ENCODE data around the gene CACNG3.

CACNG3 gene

GRCh38 chr16:24359490-24359889 lies 103.4 kb downstream of the CACNG3 start:
- H3K9ac ChIP-seq (ENCODE audit: low read length): no peak overlapping the region
- H3K27me3 ChIP-seq (ENCODE audit: insufficient read depth, low read length, poor library complexity): no peaks in the 10 kb centered on the region
- H3K79me2 ChIP-seq (ENCODE audit: control insufficient read depth, insufficient read depth, low read length): no peaks in the 10 kb centered on the region
- no peak overlapping the region for H2BK15ac ChIP-seq (replicated peaks; ENCODE audit: low read depth)
- no peak overlapping the region for H3K18ac ChIP-seq (ENCODE audit: low read length)
- H3K4me3 ChIP-seq (ENCODE audit: low read length): no peak overlapping the region
- H4K8ac ChIP-seq (ENCODE audit: low read depth, low read length): no peak overlapping the region
- no peak overlapping the region for H3K4ac ChIP-seq (ENCODE audit: low read depth, low read length)
- H3K56ac ChIP-seq (ENCODE audit: low read length): no peak overlapping the region
- H3K36me3 ChIP-seq (ENCODE audit: control insufficient read depth, insufficient read depth, low read length): no peaks in the 10 kb centered on the region
- no peak overlapping the region for H4K5ac ChIP-seq (ENCODE audit: low read length)
- no peak overlapping the region for H3K23ac ChIP-seq (ENCODE audit: low read length)
- no peak overlapping the region for H2BK120ac ChIP-seq (ENCODE audit: low read depth, low read length)
- H2AK5ac ChIP-seq (ENCODE audit: low read length): no peak overlapping the region
- no peak overlapping the region for H3K4me2 ChIP-seq (ENCODE audit: low read length)
- no peak overlapping the region for H2BK5ac ChIP-seq (ENCODE audit: low read length)
- no peaks in the 10 kb centered on the region for H3K79me1 ChIP-seq (ENCODE audit: low read length)
- H3K27ac ChIP-seq (ENCODE audit: low read depth, low read length): no peak overlapping the region
- no peaks in the 10 kb centered on the region for H3K4me1 ChIP-seq (ENCODE audit: control insufficient read depth, low read depth, low read length)
- DNase-seq: no peak

- Histone ChIP-seq H3K18ac (ENCODE audit: low read length) (no peak overlapping the region), H2BK120ac (ENCODE audit: low read depth, low read length) (no peak overlapping the region), H3K56ac (ENCODE audit: low read length) (no peak overlapping the region), H3K23ac (ENCODE audit: low read length) (no peak overlapping the region), H3K79me2 (ENCODE audit: control insufficient read depth, insufficient read depth, low read length) (no peaks in the 10 kb centered on the region), H2AK5ac (ENCODE audit: low read length) (no peak overlapping the region), H2BK15ac (replicated peaks; ENCODE audit: low read depth) (no peak overlapping the region), H3K36me3 (ENCODE audit: control insufficient read depth, insufficient read depth, low read length) (no peaks in the 10 kb centered on the region), H3K4me1 (ENCODE audit: control insufficient read depth, low read depth, low read length) (no peaks in the 10 kb centered on the region), H3K4me2 (ENCODE audit: low read length) (no peak overlapping the region), H3K4me3 (ENCODE audit: low read length) (no peak overlapping the region), H4K8ac (ENCODE audit: low read depth, low read length) (no peak overlapping the region), H3K27me3 (ENCODE audit: insufficient read depth, low read length, poor library complexity) (no peaks in the 10 kb centered on the region), H4K5ac (ENCODE audit: low read length) (no peak overlapping the region), H3K9ac (ENCODE audit: low read length) (no peak overlapping the region), H3K27ac (ENCODE audit: low read depth, low read length) (no peak overlapping the region), H3K4ac (ENCODE audit: low read depth, low read length) (no peak overlapping the region), H2BK5ac (ENCODE audit: low read length) (no peak overlapping the region), H3K79me1 (ENCODE audit: low read length) (no peaks in the 10 kb centered on the region)
- no CpG with 5 or more reads among the region's 4 CpGs for WGBS (ENCODE audit: extremely low coverage, insufficient coverage, low lambda C conversion rate)
- no peak for DNase-seq
Observed at GRCh38 chr16:24360936-24361335, 104.8 kb downstream of the CACNG3 start.

- Histone ChIP-seq H2BK5ac (ENCODE audit: low read length) (no peak overlapping the region), H3K4ac (ENCODE audit: low read depth, low read length) (no peak overlapping the region), H2BK120ac (ENCODE audit: low read depth, low read length) (no peak overlapping the region), H4K8ac (ENCODE audit: low read depth, low read length) (no peak overlapping the region), H4K5ac (ENCODE audit: low read length) (no peak overlapping the region), H3K27ac (ENCODE audit: low read depth, low read length) (no peak overlapping the region), H3K56ac (ENCODE audit: low read length) (no peak overlapping the region), H3K4me2 (ENCODE audit: low read length) (no peak overlapping the region), H3K36me3 (ENCODE audit: control insufficient read depth, insufficient read depth, low read length) (no peaks in the 10 kb centered on the region), H3K4me1 (ENCODE audit: control insufficient read depth, low read depth, low read length) (no peaks in the 10 kb centered on the region), H3K27me3 (ENCODE audit: insufficient read depth, low read length, poor library complexity) (no peaks in the 10 kb centered on the region), H2BK15ac (replicated peaks; ENCODE audit: low read depth) (no peak overlapping the region), H3K79me1 (ENCODE audit: low read length) (no peaks in the 10 kb centered on the region), H3K18ac (ENCODE audit: low read length) (no peak overlapping the region), H3K23ac (ENCODE audit: low read length) (no peak overlapping the region), H3K9ac (ENCODE audit: low read length) (no peak overlapping the region), H3K4me3 (ENCODE audit: low read length) (no peak overlapping the region), H3K79me2 (ENCODE audit: control insufficient read depth, insufficient read depth, low read length) (no peaks in the 10 kb centered on the region), H2AK5ac (ENCODE audit: low read length) (no peak overlapping the region)
- 100% methylated on average over 1 of the region's 7 CpGs for WGBS (ENCODE audit: extremely low coverage, insufficient coverage, low lambda C conversion rate)
- DNase-seq: no peak
Observed at GRCh38 chr16:24364596-24364995, 108.5 kb downstream of the CACNG3 start.

- H3K23ac ChIP-seq (ENCODE audit: low read length): no peak overlapping the region
- no peak overlapping the region for H2BK15ac ChIP-seq (replicated peaks; ENCODE audit: low read depth)
- no peak overlapping the region for H3K27ac ChIP-seq (ENCODE audit: low read depth, low read length)
- H3K4ac ChIP-seq (ENCODE audit: low read depth, low read length): no peak overlapping the region
- no peak for DNase-seq
- no peak overlapping the region for H4K8ac ChIP-seq (ENCODE audit: low read depth, low read length)
- H4K5ac ChIP-seq (ENCODE audit: low read length): no peak overlapping the region
- no peak overlapping the region for H3K9ac ChIP-seq (ENCODE audit: low read length)
- H2BK120ac ChIP-seq (ENCODE audit: low read depth, low read length): no peak overlapping the region
- H3K4me2 ChIP-seq (ENCODE audit: low read length): no peak overlapping the region
- H2BK5ac ChIP-seq (ENCODE audit: low read length): no peak overlapping the region
- no peak overlapping the region for H3K4me3 ChIP-seq (ENCODE audit: low read length)
- H2AK5ac ChIP-seq (ENCODE audit: low read length): no peak overlapping the region
- H3K56ac ChIP-seq (ENCODE audit: low read length): no peak overlapping the region
- no peaks in the 10 kb centered on the region for H3K79me2 ChIP-seq (ENCODE audit: control insufficient read depth, insufficient read depth, low read length)
- no peak overlapping the region for H3K18ac ChIP-seq (ENCODE audit: low read length)
- no peaks in the 10 kb centered on the region for H3K27me3 ChIP-seq (ENCODE audit: insufficient read depth, low read length, poor library complexity)
- no CpG with 5 or more reads among the region's 5 CpGs for WGBS (ENCODE audit: extremely low coverage, insufficient coverage, low lambda C conversion rate)
- no peaks in the 10 kb centered on the region for H3K4me1 ChIP-seq (ENCODE audit: control insufficient read depth, low read depth, low read length)
- H3K79me1 ChIP-seq (ENCODE audit: low read length): no peaks in the 10 kb centered on the region
- H3K36me3 ChIP-seq (ENCODE audit: control insufficient read depth, insufficient read depth, low read length): no peaks in the 10 kb centered on the region
Observed at GRCh38 chr16:24367186-24367710, 111.1 kb downstream of the CACNG3 start.

GRCh38 chr16:24372824-24373223 lies 116.7 kb downstream of the CACNG3 start:
- Histone ChIP-seq H3K79me2 (ENCODE audit: control insufficient read depth, insufficient read depth, low read length) (no peaks in the 10 kb centered on the region), H3K27me3 (ENCODE audit: insufficient read depth, low read length, poor library complexity) (no peaks in the 10 kb centered on the region), H3K23ac (ENCODE audit: low read length) (no peak overlapping the region), H4K8ac (ENCODE audit: low read depth, low read length) (no peak overlapping the region), H3K18ac (ENCODE audit: low read length) (no peak overlapping the region), H2BK120ac (ENCODE audit: low read depth, low read length) (no peak overlapping the region), H3K9ac (ENCODE audit: low read length) (no peak overlapping the region), H3K4me1 (ENCODE audit: control insufficient read depth, low read depth, low read length) (no peaks in the 10 kb centered on the region), H3K27ac (ENCODE audit: low read depth, low read length) (no peak overlapping the region), H2AK5ac (ENCODE audit: low read length) (no peak overlapping the region), H3K56ac (ENCODE audit: low read length) (no peak overlapping the region), H2BK15ac (replicated peaks; ENCODE audit: low read depth) (no peak overlapping the region), H4K5ac (ENCODE audit: low read length) (no peak overlapping the region), H3K4me2 (ENCODE audit: low read length) (no peak overlapping the region), H3K4ac (ENCODE audit: low read depth, low read length) (no peak overlapping the region), H2BK5ac (ENCODE audit: low read length) (no peak overlapping the region), H3K79me1 (ENCODE audit: low read length) (no peaks in the 10 kb centered on the region), H3K36me3 (ENCODE audit: control insufficient read depth, insufficient read depth, low read length) (no peaks in the 10 kb centered on the region), H3K4me3 (ENCODE audit: low read length) (no peak overlapping the region)
- no peak for DNase-seq
- WGBS (ENCODE audit: extremely low coverage, insufficient coverage, low lambda C conversion rate): no CpG with 5 or more reads among the region's 5 CpGs

- no peak for DNase-seq
- no peak overlapping the region for H2BK120ac ChIP-seq (ENCODE audit: low read depth, low read length)
- H4K5ac ChIP-seq (ENCODE audit: low read length): no peak overlapping the region
- no peaks in the 10 kb centered on the region for H3K79me2 ChIP-seq (ENCODE audit: control insufficient read depth, insufficient read depth, low read length)
- H2AK5ac ChIP-seq (ENCODE audit: low read length): no peak overlapping the region
- WGBS (ENCODE audit: extremely low coverage, insufficient coverage, low lambda C conversion rate): no CpG with 5 or more reads among the region's 2 CpGs
- no peaks in the 10 kb centered on the region for H3K4me1 ChIP-seq (ENCODE audit: control insufficient read depth, low read depth, low read length)
- H3K9ac ChIP-seq (ENCODE audit: low read length): no peak overlapping the region
- no peak overlapping the region for H3K23ac ChIP-seq (ENCODE audit: low read length)
- H2BK15ac ChIP-seq (replicated peaks; ENCODE audit: low read depth): no peak overlapping the region
- H4K8ac ChIP-seq (ENCODE audit: low read depth, low read length): no peak overlapping the region
- no peak overlapping the region for H3K4me2 ChIP-seq (ENCODE audit: low read length)
- H3K56ac ChIP-seq (ENCODE audit: low read length): no peak overlapping the region
- H3K36me3 ChIP-seq (ENCODE audit: control insufficient read depth, insufficient read depth, low read length): no peaks in the 10 kb centered on the region
- H3K18ac ChIP-seq (ENCODE audit: low read length): no peak overlapping the region
- no peak overlapping the region for H3K4me3 ChIP-seq (ENCODE audit: low read length)
- H3K4ac ChIP-seq (ENCODE audit: low read depth, low read length): no peak overlapping the region
- H3K27ac ChIP-seq (ENCODE audit: low read depth, low read length): no peak overlapping the region
- H3K79me1 ChIP-seq (ENCODE audit: low read length): no peaks in the 10 kb centered on the region
- H3K27me3 ChIP-seq (ENCODE audit: insufficient read depth, low read length, poor library complexity): no peaks in the 10 kb centered on the region
- H2BK5ac ChIP-seq (ENCODE audit: low read length): no peak overlapping the region
Observed at GRCh38 chr16:24378999-24379398, 122.9 kb downstream of the CACNG3 start.

Measured in mesendoderm (in vitro differentiated cells).